K562 (cell line): ENCODE measurements around the gene SETD7. TPM values are rescaled to one million over a fixed set of nuclear protein-coding genes. Genes with fewer than 3 reads are reported as not detected.

Experiments used
- ATAC-seq: fragments of 200-7000 bp; cut with Tn5 transposase; 3 replicates; pipeline ENCODE4 v1.9.1; 2020; ENCODE audit warnings: moderate library complexity
- BruUV-seq: library from RNA; stranded (reverse); fragments of 400-500 nt; replicated peaks from 2 replicates; lab custom pipeline; 2021; lab: Mats Ljungman, UMichigan
- CTCF ChIA-PET: fragments of 300-600 bp; formaldehyde crosslinking; extraction: SDS; loops from one replicate; lab custom pipeline; 2021; ENCODE audit warnings: low intra/inter-chr PET ratio; lab: Yijun Ruan, JAX
- POLR2A ChIA-PET: fragments of 300-600, 350-650 bp; sonication (Branson Sonifier 250); formaldehyde crosslinking; extraction: SDS; loops from one replicate; lab custom pipeline; 2021; ENCODE audit warnings: antibody characterized with exemption, inconsistent platforms; lab: Yijun Ruan, JAX
- DNase-seq, 4 experiments: peaks; one replicate each; pipeline versions ENCODE4 v3.0.0 to v3.0.0-alpha.2; 2011 to 2018; ENCODE audit warnings: low spot score in 3 of 4, mixed read lengths in 3 of 4; ENCODE audit errors: extremely low read depth in 1 of 4
- FAIRE-seq: peaks from 2 replicates; lab custom pipeline; 2011; peaks lifted over from hg19 to GRCh38; lab: Jason Lieb, UNC
- H2AFZ ChIP-seq: 2 replicates; pipeline ENCODE4 v1.6.0; 2011; ENCODE audit warnings: low read depth, low read length, control low read depth, inconsistent platforms
- H3K27ac ChIP-seq: fragments of 200-600 bp; 3 replicates; pipeline ENCODE4 v1.8.0; 2011; ENCODE audit warnings: low read depth, mild to moderate bottlenecking, control low read depth, inconsistent platforms, low read length, moderate library complexity, mixed read lengths; ENCODE audit errors: extremely low read depth
- H3K27me3 ChIP-seq, 2 experiments: fragments of 300-600 bp in 1 of 2; 2 replicates in 1 of 2; 3 replicates in 1 of 2; pipeline versions ENCODE4 v1.6.0 to v1.8.0; 2011; ENCODE audit warnings: inconsistent platforms in 2 of 2, low read length in 2 of 2, mild to moderate bottlenecking in 1 of 2, mixed read lengths in 1 of 2, moderate library complexity in 1 of 2; ENCODE audit not compliant: control insufficient read depth in 2 of 2, insufficient read depth in 2 of 2
- H3K36me3 ChIP-seq: fragments of 300-600 bp; 3 replicates; pipeline ENCODE4 v1.8.0; 2011; ENCODE audit warnings: mild to moderate bottlenecking, low read length, inconsistent platforms; ENCODE audit not compliant: control insufficient read depth, insufficient read depth
- H3K4me1 ChIP-seq, 2 experiments: fragments of 200-600 bp in 1 of 2; replicated peaks in 1 of 2; 2 replicates in 1 of 2; 3 replicates in 1 of 2; pipeline versions ENCODE4 v1.5.1 to v1.8.0; 2011; ENCODE audit warnings: inconsistent platforms in 2 of 2, low read length in 2 of 2, mild to moderate bottlenecking in 1 of 2, mixed read lengths in 1 of 2, moderate library complexity in 1 of 2; ENCODE audit not compliant: control insufficient read depth in 2 of 2, insufficient read depth in 2 of 2
- H3K4me2 ChIP-seq: 2 replicates; pipeline ENCODE4 v1.6.1; 2011; ENCODE audit warnings: low read length, control low read depth, inconsistent platforms, mixed read lengths; ENCODE audit not compliant: insufficient read depth
- H3K4me3 ChIP-seq: fragments of 200-600 bp; sonication (generic), shearing (Covaris generic); 2 replicates; pipeline ENCODE4 v1.5.1; 2016; ENCODE audit warnings: control low read depth, inconsistent platforms
- H3K79me2 ChIP-seq: fragments of 200-600 bp; 3 replicates; pipeline ENCODE4 v1.8.0; 2011; ENCODE audit warnings: low read length, inconsistent platforms; ENCODE audit not compliant: control insufficient read depth, insufficient read depth
- H3K9ac ChIP-seq, 2 experiments: 2 replicates each; pipeline versions ENCODE4 v1.6.0 to v1.6.1; 2011; ENCODE audit warnings: low read depth in 2 of 2, low read length in 2 of 2, control low read depth in 1 of 2, inconsistent platforms in 1 of 2, mild to moderate bottlenecking in 1 of 2, mixed read lengths in 1 of 2; ENCODE audit not compliant: insufficient read depth in 1 of 2
- H3K9me1 ChIP-seq: one replicate; pipeline ENCODE4 v1.6.0; 2011; ENCODE audit warnings: inconsistent platforms, mild to moderate bottlenecking, low read length, moderate library complexity; ENCODE audit not compliant: control insufficient read depth, insufficient read depth
- H3K9me3 ChIP-seq: replicated peaks from 2 replicates; pipeline ENCODE4 v1.5.1; 2011; ENCODE audit warnings: low read depth, low read length, inconsistent platforms; ENCODE audit not compliant: control insufficient read depth, insufficient read depth
- H4K20me1 ChIP-seq: replicated peaks from 2 replicates; pipeline ENCODE4 v1.6.1; 2011; ENCODE audit warnings: low read length, inconsistent platforms, mixed read lengths; ENCODE audit not compliant: control insufficient read depth, insufficient read depth
- C11orf30 ChIP-seq: fragments of 450-650 bp; IDR thresholded peaks from 2 replicates; pipeline ENCODE4 v1.6.1; 2016; ENCODE audit warnings: low read depth, mild to moderate bottlenecking
- CXXC5 ChIP-seq: fragments of 250-450 bp; sonication (Bioruptor Pico); IDR thresholded peaks from 2 replicates; pipeline ENCODE4 v1.8.0; 2022; ENCODE audit warnings: inconsistent platforms, mild to moderate bottlenecking, moderate library complexity
- ELF1 ChIP-seq: fragments of 200-800 bp; sonication (Bioruptor generic); IDR thresholded peaks from 2 replicates; pipeline ENCODE4 v1.6.1; 2016; ENCODE audit warnings: missing genetic modification characterization, missing compliant biosample characterization
- ETV5 ChIP-seq: sonication (generic); formaldehyde crosslinking; IDR thresholded peaks from 2 replicates; pipeline ENCODE4 v1.4.0; 2020; ENCODE audit warnings: low read depth, mild to moderate bottlenecking, missing genetic modification reagents
- ID3 ChIP-seq, 2 experiments: fragments of 250-450 bp in 1 of 2; fragments of 450-650 bp in 1 of 2; sonication (Bioruptor Pico) in 1 of 2; IDR thresholded peaks; 2 replicates each; pipeline versions ENCODE4 v1.6.1 to v1.8.0; 2016 to 2021; ENCODE audit warnings: mild to moderate bottlenecking in 2 of 2, moderate library complexity in 2 of 2, missing compliant biosample characterization in 1 of 2, missing genetic modification characterization in 1 of 2
- MIER1 ChIP-seq: fragments of 450-650 bp; IDR thresholded peaks from 2 replicates; pipeline ENCODE4 v1.6.1; 2016; ENCODE audit warnings: antibody characterized with exemption, mild to moderate bottlenecking, low read depth
- NFIX ChIP-seq: fragments of 250-450 bp; sonication (Bioruptor Pico); IDR thresholded peaks from 2 replicates; pipeline ENCODE4 v1.4.0; 2020; ENCODE audit warnings: low read depth, mild to moderate bottlenecking, moderate library complexity
- RBM25 ChIP-seq: fragments of 200-400 bp; formaldehyde crosslinking; IDR thresholded peaks from 2 replicates; pipeline ENCODE4 v1.6.1; 2018; ENCODE audit warnings: low read length, low read depth, moderate library complexity; ENCODE audit not compliant: severe bottlenecking
- THAP7 ChIP-seq: fragments of 250-450 bp; sonication (Bioruptor Pico); IDR thresholded peaks from 2 replicates; pipeline ENCODE4 v1.5.0; 2021
- ZNF146 ChIP-seq: IDR thresholded peaks from one replicate; pipeline ENCODE4 v1.6.1; 2018; ENCODE audit warnings: missing compliant biosample characterization; ENCODE audit not compliant: unreplicated experiment
- WGBS: fragments of 100-300 bp; shearing (Covaris generic); methylation state at CpG from one replicate; pipeline ENCODE4 v1.1.6; 2016; ENCODE audit warnings: low coverage, mixed read lengths; ENCODE audit not compliant: insufficient coverage; ENCODE audit errors: missing lambda C conversion rate; 5-methylcytosine and 5-hydroxymethylcytosine counted together
- in situ Hi-C: fragments of 300-500 bp; cut with MboI; formaldehyde crosslinking; loops from 4 replicates; pipeline ENCODE4 v1.15.0; 2018; ENCODE audit warnings: inconsistent platforms, mixed read lengths
- intact Hi-C: fragments of 100-400 bp; cut with micrococcal nuclease; formaldehyde crosslinking; loops from 2 replicates; pipeline ENCODE4 v1.14.2; 2022
- polyA plus RNA-seq, 8 experiments: library from polyadenylated mRNA; depleted of rRNA in 4 of 8; stranded (reverse) in 5 of 8; unstranded in 3 of 8; fragments of >200 nt; fragmentation: Nextera tagmentation in 2 of 8; fragmentation: Illumina TruSeq in 1 of 8; extraction: Ambion mirVana in 2 of 8; extraction: Trizol in 1 of 8; gene quantifications; 2 replicates each; pipeline versions ENCODE4 v1.2.1 to v1.2.3, GENCODE V29; 2011 to 2014; ENCODE audit warnings: inconsistent platforms in 1 of 8, missing spikeins in 1 of 8
- total RNA-seq, 7 experiments: library from RNA; depleted of rRNA in 6 of 7; stranded (reverse); fragments of >200 nt in 6 of 7; fragmentation: Illumina TruSeq in 2 of 7; extraction: Trizol in 2 of 7; gene quantifications; 2 replicates each; pipeline versions ENCODE4 v1.2.1 to v1.2.3, GENCODE V29; 2011 to 2021; ENCODE audit warnings: low replicate concordance in 1 of 7
- TF ChIP-seq, protein P1 (sequence below): fragments of 200-800 bp; sonication (Bioruptor generic); IDR thresholded peaks from 2 replicates; pipeline ENCODE4 v1.6.1; 2016; ENCODE audit warnings: missing genetic modification characterization, missing compliant biosample characterization
- TF ChIP-seq, protein P2 (sequence below): fragments of 450-650 bp; IDR thresholded peaks from 2 replicates; pipeline ENCODE4 v1.6.1; 2016; ENCODE audit warnings: mild to moderate bottlenecking

The SETD7 gene
- total and polyA plus RNA-seq, 9 of the 15 experiments (the other 6 are each of a cell fraction or from before 2014, with no cell fraction given), result 0.37 to 2.4 (median 1.7) TPM

DNA sequence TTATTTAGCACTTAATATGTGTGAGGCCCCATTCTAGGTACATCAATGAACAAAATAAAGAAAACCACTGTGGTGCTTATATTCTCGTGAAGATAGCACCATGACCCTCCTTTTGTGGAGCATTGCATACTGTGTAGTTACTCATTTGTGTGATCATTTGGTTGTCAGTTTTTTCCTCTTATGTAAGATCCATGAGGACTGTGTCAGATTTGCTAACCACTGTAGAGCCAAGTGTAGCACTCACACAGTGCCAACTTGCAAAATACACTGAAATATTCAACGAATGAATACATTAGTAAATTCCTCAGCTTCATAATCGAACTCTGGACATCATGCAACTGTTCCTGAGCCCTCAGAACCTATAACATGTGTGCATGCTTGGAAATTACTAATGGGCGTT, 29.5 kb upstream of the SETD7 start:
- no TSS peak for BruUV-seq
- H3K9ac ChIP-seq, result no peak overlapping the region
- in situ Hi-C loops (no loop called here), intact Hi-C loops (no loop called here)
- POLR2A ChIA-PET, result no interaction called here
- H3K36me3 ChIP-seq, result no peaks in the 10 kb centered on the region
- no peak overlapping the region for H3K4me3 ChIP-seq
- no peak for ATAC-seq
- no peak for DNase-seq
- no peak overlapping the region for H2AFZ ChIP-seq
- H3K4me2 ChIP-seq, result no peak overlapping the region
- H3K4me1 ChIP-seq, result no peaks in the 10 kb centered on the region
- H3K27me3 ChIP-seq, result peaks cover 9 to 37% of the 10 kb centered on the region in 2 experiments
- no peak for FAIRE-seq
- TF ChIP-seq, protein P1, sequence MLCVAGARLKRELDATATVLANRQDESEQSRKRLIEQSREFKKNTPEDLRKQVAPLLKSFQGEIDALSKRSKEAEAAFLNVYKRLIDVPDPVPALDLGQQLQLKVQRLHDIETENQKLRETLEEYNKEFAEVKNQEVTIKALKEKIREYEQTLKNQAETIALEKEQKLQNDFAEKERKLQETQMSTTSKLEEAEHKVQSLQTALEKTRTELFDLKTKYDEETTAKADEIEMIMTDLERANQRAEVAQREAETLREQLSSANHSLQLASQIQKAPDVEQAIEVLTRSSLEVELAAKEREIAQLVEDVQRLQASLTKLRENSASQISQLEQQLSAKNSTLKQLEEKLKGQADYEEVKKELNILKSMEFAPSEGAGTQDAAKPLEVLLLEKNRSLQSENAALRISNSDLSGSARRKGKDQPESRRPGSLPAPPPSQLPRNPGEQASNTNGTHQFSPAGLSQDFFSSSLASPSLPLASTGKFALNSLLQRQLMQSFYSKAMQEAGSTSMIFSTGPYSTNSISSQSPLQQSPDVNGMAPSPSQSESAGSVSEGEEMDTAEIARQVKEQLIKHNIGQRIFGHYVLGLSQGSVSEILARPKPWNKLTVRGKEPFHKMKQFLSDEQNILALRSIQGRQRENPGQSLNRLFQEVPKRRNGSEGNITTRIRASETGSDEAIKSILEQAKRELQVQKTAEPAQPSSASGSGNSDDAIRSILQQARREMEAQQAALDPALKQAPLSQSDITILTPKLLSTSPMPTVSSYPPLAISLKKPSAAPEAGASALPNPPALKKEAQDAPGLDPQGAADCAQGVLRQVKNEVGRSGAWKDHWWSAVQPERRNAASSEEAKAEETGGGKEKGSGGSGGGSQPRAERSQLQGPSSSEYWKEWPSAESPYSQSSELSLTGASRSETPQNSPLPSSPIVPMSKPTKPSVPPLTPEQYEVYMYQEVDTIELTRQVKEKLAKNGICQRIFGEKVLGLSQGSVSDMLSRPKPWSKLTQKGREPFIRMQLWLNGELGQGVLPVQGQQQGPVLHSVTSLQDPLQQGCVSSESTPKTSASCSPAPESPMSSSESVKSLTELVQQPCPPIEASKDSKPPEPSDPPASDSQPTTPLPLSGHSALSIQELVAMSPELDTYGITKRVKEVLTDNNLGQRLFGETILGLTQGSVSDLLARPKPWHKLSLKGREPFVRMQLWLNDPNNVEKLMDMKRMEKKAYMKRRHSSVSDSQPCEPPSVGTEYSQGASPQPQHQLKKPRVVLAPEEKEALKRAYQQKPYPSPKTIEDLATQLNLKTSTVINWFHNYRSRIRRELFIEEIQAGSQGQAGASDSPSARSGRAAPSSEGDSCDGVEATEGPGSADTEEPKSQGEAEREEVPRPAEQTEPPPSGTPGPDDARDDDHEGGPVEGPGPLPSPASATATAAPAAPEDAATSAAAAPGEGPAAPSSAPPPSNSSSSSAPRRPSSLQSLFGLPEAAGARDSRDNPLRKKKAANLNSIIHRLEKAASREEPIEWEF (CRISPR knock-in tag), result no peak
- TF ChIP-seq THAP7 (CRISPR knock-in tag) (no peak), C11orf30 (no peak), ELF1 (tag) (no peak), ETV5 (CRISPR knock-in tag) (no peak), NFIX (CRISPR knock-in tag) (no peak), MIER1 (no peak), ZNF146 (CRISPR knock-in tag) (no peak), RBM25 (no peak), ID3 (CRISPR knock-in tag; IDR thresholded peaks at IDR 0.05) (no peak), ID3 (tag; IDR thresholded peaks at IDR 0.05) (no peak), CXXC5 (CRISPR knock-in tag) (no peak)
- TF ChIP-seq, protein P2, sequence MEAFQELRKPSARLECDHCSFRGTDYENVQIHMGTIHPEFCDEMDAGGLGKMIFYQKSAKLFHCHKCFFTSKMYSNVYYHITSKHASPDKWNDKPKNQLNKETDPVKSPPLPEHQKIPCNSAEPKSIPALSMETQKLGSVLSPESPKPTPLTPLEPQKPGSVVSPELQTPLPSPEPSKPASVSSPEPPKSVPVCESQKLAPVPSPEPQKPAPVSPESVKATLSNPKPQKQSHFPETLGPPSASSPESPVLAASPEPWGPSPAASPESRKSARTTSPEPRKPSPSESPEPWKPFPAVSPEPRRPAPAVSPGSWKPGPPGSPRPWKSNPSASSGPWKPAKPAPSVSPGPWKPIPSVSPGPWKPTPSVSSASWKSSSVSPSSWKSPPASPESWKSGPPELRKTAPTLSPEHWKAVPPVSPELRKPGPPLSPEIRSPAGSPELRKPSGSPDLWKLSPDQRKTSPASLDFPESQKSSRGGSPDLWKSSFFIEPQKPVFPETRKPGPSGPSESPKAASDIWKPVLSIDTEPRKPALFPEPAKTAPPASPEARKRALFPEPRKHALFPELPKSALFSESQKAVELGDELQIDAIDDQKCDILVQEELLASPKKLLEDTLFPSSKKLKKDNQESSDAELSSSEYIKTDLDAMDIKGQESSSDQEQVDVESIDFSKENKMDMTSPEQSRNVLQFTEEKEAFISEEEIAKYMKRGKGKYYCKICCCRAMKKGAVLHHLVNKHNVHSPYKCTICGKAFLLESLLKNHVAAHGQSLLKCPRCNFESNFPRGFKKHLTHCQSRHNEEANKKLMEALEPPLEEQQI, result no peak
- TF ChIP-seq, all 486 proteins: peak for 0
- Histone ChIP-seq H3K9me1 (no peaks in the 10 kb centered on the region), H3K9me3 (no peaks in the 10 kb centered on the region), H3K79me2 (no peaks in the 10 kb centered on the region), H3K27ac (no peak overlapping the region), H4K20me1 (no peaks in the 10 kb centered on the region)
- 0% methylated on average over 4 of the region's 4 CpGs for WGBS
- CTCF ChIA-PET, result no interaction called here
